Kidney glomerular epithelial cell (primary cell): ENCODE data around the gene MASTL.

Experiments
- DNase-seq: peaks from one replicate; lab custom pipeline; 2025; lab: John Stamatoyannopoulos, UW

MASTL gene

DNA sequence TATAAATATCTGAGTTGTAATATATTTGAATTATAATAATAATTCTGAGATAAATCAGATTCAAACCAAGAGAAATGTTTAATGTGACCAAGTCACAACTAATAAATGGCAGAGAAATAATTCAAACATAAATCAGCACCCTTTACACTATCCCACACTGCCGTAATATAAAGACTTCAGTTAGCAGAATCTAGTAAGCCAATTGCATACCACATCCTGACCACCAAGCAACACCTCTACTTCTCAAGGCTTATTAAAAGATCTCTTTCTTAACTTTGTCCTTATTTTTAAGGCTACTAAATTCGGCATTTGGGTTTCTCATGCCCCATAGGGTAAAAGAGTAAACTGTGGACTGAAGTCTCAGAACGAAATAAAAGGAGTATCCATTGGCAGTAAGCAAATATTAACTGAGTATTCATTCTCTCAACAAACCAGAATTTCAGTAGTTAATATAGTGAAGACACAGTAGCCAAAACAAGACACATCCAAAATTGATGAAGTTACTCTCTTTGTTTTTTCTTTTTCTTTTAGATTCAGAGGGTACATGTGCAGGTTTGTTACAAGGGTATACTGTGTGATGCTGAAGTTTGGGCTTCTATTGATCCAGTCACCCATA, 70.6 kb downstream of the MASTL start:
- DNase-seq, result no peak

DNA sequence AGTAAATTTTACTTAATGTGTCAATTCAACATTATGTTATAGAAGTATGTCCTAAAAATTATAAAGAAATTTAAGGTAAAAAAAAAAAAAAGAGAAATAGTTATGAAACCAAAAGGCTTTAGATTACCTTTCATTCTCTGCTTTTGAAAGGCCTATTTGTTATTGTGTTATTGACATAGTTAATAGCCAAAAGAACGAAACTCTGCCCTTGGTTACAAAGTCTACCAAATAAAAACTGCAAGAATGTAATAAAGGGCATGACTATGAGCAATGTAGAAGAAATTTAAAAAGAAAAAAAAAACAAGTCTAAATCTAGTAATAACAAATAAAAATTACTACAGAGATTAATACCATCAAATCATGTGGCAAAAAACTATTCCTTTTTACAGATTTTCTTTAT, 74.9 kb downstream of the MASTL start:
- DNase-seq, result no peak

DNA sequence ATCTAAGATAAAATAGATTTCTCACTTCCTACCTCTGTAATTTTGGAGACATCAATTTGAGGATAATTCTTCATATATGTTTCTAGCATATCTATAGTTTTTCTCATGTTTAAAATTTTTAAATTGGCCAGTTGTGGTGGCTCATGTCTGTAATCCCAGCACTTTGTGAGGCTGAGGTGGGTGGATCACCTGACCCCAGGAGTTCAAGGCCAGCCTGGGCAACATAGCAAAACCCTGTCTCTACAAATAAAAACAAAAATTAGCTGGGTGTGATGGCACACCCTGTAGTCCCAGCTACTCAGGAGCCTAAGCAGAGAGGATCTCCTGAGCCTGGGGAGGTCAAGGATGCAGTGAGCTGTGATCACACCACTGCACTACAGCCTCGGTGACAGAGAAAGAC, 80.6 kb downstream of the MASTL start:
- no peak for DNase-seq
